Measurements from ENCODE around the gene PEMT.

DNA sequence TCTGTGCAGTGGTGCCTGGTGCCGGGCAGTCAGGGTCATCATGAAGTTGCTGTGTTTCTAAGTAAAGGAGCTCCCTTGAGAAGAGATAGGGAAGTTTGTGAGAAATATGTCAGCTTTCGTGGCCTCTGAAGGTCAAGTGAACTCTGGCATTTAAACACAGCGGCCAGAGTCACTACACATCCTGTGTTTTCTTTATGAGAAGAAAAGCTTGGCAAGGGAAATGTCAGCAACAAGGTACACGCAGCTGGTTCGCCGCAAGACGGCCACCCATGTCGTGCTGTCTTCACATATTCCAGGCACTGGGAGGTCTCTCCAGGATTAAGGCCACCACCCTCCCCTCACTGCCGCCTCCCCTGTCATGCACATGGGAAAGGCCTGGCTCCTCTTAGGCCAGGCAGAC lies 33.2 kb upstream of the PEMT start:
- TF ChIP-seq, protein P1, sequence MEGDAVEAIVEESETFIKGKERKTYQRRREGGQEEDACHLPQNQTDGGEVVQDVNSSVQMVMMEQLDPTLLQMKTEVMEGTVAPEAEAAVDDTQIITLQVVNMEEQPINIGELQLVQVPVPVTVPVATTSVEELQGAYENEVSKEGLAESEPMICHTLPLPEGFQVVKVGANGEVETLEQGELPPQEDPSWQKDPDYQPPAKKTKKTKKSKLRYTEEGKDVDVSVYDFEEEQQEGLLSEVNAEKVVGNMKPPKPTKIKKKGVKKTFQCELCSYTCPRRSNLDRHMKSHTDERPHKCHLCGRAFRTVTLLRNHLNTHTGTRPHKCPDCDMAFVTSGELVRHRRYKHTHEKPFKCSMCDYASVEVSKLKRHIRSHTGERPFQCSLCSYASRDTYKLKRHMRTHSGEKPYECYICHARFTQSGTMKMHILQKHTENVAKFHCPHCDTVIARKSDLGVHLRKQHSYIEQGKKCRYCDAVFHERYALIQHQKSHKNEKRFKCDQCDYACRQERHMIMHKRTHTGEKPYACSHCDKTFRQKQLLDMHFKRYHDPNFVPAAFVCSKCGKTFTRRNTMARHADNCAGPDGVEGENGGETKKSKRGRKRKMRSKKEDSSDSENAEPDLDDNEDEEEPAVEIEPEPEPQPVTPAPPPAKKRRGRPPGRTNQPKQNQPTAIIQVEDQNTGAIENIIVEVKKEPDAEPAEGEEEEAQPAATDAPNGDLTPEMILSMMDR (IDR thresholded peaks at IDR 0.05) = no peak
- no peak for TF ChIP-seq POLR2AphosphoS5 (IDR thresholded peaks at IDR 0.05; ENCODE audit: low read depth, low read length)
- TF ChIP-seq, protein P2, sequence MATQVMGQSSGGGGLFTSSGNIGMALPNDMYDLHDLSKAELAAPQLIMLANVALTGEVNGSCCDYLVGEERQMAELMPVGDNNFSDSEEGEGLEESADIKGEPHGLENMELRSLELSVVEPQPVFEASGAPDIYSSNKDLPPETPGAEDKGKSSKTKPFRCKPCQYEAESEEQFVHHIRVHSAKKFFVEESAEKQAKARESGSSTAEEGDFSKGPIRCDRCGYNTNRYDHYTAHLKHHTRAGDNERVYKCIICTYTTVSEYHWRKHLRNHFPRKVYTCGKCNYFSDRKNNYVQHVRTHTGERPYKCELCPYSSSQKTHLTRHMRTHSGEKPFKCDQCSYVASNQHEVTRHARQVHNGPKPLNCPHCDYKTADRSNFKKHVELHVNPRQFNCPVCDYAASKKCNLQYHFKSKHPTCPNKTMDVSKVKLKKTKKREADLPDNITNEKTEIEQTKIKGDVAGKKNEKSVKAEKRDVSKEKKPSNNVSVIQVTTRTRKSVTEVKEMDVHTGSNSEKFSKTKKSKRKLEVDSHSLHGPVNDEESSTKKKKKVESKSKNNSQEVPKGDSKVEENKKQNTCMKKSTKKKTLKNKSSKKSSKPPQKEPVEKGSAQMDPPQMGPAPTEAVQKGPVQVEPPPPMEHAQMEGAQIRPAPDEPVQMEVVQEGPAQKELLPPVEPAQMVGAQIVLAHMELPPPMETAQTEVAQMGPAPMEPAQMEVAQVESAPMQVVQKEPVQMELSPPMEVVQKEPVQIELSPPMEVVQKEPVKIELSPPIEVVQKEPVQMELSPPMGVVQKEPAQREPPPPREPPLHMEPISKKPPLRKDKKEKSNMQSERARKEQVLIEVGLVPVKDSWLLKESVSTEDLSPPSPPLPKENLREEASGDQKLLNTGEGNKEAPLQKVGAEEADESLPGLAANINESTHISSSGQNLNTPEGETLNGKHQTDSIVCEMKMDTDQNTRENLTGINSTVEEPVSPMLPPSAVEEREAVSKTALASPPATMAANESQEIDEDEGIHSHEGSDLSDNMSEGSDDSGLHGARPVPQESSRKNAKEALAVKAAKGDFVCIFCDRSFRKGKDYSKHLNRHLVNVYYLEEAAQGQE (IDR thresholded peaks at IDR 0.05; ENCODE audit: insufficient read depth in 1 of 2, low read depth in 2 of 2, low read length in 1 of 2) = no peak
- TF ChIP-seq TCF7L2 (IDR thresholded peaks at IDR 0.05; ENCODE audit: low read depth, low read length) = no peak
- no peak for TF ChIP-seq SIN3A (IDR thresholded peaks at IDR 0.05; ENCODE audit: borderline replicate concordance, insufficient read depth, low read depth, low read length)

Data from Panc1 (cell line).